HG03342 (cell line): ENCODE results near the gene CBX7.
A peak's percentile ranks its signal among the peaks of the same experiment; 100 is the strongest.

Experiments
- ATAC-seq: cut with Tn5 transposase; IDR thresholded peaks from one replicate; pipeline ENCODE4 v1.9.1; 2021; ENCODE audit warnings: mild to moderate bottlenecking, moderate library complexity; ENCODE audit not compliant: unreplicated experiment

Gene CBX7

DNA sequence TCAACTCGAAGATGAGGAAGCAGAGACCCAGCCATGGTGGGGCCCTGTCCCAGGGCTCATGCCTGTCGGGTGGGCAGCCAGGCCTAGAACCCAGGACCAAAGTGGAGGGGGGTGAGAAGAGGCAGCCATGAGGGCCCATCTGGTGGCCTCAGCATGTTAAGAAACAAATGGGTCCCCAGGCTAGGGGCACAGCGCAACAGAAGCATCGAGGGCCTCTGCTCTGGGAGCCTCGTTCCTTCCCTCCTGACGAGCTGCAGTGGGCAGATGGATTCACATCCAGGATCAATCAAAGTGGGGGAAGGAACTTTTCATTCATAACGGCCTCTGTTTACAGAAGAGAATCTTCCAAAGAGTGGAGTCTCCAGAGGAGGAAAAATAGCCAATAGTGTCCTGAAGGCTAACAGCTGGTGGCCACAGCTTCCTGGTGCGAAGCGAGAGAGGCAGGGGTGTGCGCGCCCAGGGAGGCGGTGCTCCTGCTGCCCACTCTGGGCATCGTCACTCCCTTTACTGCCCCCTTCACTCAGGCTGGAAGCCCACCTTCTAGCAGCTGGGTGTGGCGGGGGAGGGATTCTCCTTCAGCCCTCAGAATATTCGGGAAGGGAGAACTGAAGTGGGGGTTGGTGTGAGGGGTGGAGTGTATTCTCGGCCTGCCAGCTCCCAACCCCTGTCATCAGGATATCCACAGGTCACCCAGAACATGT, 4.3 kb downstream of the CBX7 start:
- no peak for ATAC-seq

DNA sequence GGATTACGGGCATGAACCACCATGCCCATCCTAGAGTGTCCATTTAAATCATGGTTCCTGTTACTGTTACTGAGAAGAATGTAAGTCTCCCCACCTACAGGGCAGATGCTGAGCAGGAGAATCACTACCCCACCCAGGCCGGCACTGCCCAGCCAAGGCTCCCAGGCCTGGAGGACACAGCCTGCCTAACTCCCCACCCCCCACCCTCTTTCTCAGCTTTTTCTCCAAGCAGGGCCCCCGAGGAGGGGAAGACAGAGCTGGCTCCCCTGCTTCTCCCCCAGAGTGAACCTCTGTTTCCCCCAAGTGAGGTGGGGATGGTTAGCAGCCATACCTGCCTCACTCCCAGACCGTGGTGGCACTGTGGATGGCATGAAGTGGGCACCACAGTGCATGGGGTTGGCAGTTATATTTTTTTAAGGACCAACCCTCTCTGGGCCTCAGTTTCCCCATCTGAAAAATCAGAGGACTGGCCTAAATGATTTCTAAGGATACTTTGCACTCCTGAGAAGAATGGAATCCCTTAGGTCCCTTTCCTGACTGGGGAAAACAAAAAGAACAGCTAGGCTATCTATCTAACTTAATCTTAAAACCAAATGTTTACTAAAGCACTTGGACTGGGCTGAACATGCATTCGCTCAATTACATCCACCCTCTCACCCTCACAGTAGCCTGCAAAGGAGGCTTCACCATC, 5.0 kb downstream of the CBX7 start:
- ATAC-seq, result no peak

DNA sequence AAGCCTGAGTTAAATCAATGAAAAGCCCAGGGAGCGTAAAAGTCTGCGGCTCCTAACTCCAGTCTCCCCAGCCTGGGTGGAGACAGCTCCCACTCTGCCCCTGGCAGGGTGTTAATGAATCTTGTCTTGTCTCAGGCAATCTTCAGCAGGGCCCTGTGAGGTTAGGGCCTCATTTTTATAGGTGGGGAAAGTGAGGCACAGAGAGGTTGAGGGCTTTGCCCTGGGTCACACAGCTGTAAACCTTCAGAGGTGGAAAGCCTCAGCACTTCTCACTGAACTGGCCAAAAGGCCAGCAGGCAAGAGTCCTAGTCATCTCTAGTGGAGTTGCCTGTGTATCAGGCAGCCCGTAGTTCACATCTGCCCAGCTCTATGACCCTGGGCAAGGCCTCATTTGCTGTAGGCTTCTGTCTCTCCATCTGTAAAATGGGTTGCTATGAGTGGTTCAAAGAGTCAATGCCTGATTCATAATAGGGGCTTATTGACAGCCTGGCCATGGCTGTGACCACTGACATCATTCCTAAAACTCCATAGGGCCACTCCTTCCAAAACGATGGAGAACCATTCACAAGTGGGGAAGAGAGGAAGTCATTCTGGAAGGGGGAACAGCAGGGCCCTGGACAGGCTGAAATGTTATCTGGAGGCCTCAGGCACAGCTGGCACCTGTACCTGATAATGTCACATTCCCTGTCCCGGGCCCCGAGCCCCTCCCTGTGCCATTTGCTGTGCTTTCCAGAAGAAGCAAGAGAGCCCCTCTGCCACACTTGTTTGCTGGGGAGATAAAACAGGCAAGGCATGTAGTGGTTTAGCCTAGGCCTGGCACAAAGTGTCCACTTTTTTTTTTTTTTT, 6.0 kb downstream of the CBX7 start:
- ATAC-seq, result no peak

DNA sequence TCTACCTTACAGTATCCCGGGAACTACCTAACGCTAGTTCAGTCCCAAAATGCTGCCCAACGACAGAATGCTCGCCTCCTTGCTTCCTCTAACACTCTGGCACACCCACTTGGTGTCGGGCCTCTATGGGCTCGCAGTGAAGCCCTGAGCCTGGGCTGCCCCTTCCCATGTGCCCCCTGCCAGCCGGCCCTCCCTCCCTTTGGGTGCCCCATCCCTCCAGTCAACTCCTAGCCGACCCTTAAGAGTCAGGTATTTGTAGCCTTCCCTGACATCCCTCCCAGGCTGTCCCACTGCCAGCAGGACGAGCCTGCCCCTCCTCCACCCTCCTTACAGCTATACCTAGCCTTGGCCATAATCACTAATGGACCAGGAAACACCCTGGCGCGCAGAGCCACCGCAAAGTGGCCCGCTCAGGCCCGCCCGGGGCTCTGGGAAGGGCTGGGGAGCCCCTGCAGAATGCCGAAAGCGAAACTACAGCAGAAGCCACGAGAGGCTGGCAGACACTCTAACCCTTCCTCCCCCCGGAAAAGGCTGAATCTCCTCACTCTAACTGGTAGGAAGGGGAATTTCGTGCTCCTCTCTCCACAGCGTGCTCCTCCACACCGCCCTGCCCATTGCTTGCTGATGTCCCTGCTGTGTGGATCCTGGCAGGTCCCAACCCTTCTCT, 8.2 kb downstream of the CBX7 start:
- peak; percentile 23 for ATAC-seq

DNA sequence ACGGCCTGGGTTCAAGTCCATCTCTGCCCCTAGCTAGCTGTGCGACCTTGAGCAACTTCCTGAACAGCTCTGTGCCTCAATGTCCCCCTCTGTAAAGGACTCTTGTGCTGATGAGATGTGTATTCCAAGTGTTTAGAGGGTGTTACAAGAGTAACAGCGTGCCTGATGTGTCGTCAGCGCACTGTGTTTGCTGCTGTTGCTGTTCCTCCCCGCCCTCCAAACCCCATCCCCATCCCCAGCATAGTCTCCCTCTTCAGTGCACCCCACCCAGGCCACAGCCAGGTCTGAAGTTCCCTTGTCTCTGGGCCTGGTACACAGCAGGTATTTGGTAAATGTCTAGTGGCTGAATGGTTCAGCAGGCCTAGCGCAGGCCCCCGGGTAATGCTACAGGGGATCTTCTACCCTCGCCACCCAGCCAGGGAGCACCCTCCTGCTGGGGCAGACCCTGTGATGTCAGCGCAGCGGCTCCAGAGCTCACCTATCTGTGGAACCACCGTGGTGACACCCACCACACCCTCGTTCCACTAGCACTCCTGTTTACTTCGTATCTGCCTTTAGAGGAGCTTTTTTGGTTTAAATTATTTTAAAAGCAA, 10.3 kb downstream of the CBX7 start:
- no peak for ATAC-seq

DNA sequence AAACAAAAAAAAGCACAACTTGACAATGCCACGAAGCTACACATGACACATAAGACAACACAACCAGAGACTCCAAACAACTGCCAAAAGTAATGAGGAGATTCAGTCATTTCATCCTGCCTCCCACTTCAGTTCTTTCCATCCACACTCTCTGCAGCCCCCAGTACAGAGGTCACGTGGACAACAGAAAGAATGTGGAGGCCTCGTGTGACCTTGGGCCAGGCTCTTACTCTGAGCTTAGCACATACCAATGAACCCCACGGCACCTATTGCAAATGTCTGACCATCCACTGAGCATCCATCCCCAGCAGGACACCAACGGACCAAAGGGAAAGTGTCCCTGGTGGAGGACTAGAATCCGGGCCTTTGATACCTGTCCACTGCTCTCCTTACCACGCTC, 12.5 kb downstream of the CBX7 start:
- no peak for ATAC-seq

DNA sequence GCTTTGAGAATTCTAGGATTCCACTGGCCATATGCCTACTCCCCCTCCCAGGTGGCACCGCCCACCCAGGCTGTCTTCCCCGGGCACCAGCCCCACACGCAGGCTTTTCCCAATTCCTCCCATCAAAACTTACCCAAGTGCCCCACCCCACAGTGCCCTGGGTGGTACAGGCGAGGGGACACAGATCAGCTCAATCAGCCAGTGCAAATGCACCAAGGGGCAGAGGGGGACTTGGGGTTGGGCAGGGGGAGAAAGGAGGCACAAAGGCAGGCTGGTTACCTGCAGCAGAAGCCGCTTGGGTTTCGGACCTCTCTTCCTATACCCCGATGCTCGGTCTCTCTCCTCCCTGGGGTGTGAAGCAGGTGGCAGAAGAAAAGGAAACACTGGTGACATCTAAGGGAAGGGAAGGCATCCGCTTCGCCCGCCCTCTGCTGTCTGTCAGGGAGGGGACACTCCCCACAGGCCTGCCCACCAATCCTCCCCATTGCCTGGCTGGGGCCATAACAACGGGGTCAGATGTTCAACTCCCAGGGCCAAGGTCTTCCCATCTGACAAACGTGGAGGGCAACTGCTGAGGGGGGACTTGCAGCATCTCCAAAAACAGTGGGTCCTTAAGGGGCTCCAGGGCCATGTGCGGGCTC, 14.0 kb downstream of the CBX7 start:
- no peak for ATAC-seq

DNA sequence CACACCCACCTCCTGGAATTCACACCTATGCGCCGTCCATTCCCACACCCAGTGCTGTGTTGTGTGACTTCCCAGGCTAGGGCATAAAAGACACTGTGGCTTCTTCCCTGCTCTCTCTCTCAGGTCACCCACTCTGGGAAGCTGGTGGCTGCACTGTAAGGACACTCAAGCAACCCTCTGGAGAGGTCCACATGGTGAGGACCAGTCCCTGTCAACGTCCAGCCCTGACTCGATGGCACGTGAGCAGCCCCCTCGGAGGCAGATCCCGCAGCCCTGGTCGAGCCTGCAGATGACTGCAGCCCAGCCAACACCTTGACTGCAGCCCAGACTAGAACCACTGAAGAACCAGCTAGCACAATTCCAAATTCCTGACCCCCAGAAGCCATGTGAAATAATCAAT, 16.2 kb downstream of the CBX7 start:
- ATAC-seq, result no peak

DNA sequence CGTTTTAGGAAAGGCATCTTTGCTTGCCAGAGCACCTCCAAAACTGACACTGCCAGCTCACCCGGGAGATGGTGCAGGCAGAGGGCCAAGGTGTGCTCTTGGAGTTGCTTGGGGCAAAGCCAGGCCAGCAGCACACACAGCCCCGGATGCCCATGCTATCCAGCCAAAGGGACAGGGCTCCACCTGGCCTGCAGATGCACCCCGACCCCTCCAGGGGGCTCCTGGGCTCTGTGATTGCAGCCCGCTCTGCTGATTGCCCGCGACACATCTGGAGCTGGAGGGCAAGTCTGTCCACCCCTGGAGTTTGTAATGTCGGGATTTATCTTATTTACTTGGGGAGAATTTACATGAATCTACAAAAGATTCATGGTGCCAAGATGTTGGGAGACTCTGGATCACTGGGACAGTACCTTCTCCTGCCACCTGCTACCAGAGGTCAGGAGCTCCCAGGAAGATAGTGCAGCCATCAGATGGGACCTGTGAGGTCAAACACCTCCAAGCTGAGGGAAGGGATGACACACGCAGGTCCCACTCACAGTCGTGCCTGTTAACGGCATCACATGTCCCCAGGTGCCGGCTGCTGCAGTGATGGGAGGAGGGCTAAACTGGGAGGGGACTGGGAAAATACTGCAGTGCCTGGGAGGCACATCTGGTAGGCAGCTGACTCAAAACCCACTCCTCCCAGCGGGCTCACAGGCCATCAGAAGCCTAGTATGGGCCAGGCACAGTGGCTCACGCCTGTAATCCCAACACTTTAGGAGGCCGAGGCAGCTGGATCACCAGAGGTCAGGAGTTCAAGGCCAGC, 17.2 kb downstream of the CBX7 start:
- no peak for ATAC-seq

DNA sequence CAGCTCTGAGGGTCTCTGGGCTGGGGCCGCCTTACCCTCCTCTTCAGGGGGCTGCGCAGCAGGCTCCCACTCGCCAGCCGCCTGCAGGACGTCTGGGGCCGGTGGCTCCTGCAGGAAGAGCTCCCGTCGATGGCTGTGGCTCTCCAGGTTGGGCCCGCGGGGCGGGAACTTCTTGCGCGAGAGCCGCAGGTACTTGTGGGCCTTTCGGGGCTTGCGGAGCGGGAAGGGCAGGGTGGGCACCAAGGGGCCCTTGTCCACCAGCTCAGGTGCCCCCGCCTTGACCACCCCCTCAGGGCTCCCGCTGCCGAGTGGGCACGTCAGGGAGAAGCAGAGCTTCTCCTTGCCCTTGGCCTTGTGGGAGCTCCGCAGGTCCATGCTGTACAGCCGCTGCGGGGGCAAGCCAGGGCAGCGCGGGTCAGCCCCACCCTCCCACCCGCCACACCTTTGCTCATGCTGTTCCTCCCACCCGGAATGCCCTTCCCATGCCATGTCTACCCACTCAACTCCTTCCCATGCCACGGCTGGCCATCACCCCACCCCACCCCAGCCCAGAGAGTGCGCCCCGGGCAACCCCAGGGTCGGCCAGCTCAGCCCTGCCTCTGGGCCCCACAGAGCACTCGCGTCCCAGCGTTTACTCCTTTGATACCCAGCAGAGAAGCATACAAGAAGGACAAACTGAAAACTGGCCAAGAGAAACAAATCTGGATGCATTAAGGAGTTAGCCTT, 18.0 kb downstream of the CBX7 start:
- ATAC-seq, result no peak

DNA sequence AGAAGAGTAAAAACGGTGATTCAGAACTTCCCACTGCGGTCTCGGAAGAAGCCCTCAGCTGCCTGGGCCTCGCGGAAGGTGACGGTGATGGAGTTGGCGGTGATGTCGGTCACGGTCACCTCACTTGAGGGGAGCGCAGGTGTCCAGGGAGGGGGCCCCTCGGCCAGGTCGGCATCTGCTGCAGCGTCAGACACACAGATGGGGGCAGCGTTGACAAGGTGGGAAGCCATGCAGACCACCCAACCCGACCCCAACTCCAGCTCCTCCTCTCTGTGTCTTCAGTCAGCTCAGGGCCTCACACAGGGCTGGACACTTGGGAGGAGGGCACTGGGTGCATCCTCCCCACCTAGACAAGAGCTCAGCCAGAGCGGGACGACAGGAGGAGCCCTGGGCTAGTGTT, 18.6 kb downstream of the CBX7 start:
- ATAC-seq, result no peak

DNA sequence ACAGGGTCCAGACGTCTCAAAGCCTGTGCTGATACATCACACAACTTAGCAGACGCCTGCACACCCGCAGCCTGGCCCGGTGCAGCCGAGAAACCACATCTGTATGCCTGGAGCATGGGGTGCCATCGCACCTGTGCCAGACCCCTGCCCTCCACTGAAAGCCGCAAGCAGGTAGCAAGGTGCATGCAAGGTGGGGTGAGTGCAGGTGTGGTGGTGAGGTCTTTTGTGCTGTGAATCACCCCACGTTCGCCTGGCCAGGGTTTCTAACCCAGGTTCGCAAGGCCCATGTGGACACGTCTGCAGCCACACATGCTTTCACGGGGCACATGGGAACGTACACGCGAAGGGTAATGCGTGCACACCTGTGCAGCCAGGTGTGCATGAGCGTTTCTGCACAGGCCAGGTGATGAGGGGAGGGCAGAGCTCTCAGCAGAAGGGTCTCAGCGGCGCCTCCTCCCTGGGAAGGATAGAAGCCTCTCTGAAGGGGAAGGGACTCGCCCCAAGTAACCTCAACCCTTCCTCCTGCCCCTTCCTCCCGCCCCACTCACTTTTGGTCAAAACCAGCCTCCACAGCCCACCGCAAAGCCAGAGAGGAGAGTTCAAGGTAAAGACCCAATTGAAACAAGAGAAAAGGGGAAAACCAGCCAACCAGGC, 19.5 kb downstream of the CBX7 start:
- ATAC-seq, result no peak

DNA sequence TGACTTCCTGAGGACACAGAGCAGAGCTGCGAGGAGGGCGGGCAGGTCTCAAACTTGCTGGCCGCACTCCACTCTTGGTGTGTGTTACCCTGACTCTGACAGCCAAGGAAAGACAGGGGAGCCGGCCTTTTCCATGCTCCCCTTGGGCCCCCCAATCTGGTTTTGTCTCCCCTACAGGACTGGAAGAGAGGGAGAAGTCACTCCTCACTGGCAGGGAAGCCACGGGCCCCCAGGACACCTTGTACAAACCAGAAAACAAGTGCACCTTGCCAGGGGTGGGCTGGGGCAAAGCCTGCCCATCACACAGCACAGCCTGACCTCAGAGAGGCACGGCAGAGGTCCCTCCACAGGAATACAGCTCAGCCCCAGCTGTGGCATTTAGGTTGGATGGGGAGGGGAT, 20.2 kb downstream of the CBX7 start:
- ATAC-seq, result no peak

DNA sequence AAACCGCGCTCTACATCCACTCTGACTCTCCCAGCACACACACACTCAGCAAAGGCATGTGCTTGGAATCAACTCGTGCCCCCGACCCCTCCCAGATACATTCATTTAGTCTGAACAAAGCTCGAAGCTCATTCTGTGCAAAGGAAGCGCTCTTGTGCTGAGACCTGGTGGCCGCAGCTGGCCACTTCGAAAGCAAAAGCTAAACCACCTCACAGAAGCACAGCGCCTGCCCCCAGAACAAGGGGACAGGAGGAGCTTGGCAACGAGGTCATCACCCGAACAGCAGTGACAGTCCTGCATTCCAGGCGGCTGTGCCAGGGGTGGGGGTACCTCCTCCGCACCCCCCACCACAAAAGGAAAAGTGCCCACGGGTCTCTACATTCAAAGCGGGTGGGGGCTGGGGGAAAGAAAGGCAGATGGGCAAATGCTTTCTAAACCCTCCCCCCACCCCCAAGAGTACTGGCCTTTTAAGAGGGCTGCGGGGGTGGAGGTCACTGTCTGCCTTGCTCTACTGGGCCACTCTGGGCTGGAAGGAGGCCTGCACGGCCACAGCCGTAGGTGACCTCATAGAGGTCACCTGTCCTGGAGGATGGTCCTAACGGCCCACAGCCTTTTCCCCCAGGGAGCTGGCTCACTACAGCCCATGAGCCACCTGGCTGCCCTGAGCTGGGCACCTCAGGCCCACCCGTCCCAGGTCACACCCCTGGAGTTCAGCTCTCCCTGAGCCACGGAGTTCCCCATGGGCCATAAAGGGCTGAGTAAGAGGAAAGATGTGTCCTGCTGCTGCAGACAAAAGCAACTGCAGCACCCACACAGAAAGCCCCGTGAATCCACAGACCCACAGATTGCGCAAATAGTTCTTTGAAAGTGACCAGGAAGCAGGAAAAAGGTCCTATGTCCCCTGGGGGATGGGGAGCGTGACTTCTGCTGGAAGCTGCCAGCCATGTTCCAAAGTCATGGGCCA, 21.3 kb downstream of the CBX7 start:
- no peak for ATAC-seq

DNA sequence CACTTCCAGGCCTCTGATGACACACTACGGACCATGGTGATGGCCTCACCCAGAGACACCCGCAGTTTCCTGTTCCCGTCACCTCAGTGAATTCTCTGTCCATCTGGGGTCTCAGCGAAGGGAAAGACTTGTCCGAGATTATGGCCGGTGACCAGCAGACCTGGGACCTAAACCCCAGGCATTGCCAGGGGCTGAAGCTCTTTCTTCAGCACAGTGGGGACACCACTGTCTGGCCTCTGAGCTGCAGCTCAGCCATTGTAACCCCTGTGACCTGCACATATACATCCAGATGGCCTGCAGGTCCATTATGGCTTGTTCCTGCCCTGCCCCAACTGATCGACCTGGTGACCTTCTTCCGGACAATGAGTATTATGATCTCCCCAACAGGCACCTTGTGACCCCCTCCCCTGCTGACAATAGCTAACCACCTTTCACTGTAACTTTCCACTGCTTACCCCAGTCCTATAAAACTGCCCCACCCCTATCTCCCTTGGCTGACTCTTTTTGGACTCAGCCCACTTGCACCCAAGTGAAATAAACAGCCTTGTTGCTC, 22.3 kb downstream of the CBX7 start:
- ATAC-seq, result no peak

DNA sequence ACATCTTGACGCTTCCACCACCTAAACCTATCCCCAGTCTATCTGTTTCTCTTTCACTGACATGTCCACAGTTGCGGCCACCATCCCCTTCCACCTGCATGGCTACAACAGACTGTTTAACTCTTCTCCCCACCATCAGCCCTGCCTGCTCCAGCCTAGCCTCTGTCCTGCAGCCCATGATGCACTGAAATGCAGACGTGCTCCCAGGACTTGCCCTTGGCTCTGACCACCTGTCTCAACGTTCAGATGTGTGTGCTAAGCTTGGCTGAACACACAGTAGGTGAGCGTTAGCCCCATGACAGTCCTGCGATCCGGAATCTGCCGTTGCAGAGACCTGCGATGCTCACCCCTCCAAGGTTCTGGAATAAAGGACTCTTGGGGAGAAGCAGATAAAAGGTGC, 22.7 kb downstream of the CBX7 start:
- ATAC-seq, result no peak

DNA sequence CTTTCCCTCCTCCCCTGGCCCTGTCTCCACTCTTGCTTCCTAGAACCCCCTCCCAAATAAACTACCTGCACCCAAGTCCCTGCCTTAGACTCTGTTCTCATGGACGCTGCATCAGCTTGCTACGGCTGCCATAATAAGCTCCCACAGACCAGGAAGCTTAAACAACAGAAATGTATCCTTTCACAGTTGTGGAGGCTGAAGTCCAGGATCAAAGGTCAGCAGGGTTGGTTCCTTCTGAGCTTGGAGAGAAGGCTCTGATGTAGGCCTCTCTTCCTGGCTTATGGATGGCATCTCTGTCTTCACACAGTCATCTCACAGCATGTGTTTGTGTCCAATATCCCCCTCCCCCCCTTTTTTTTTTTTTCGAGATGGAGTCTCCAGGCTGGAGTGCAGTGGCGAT, 23.4 kb downstream of the CBX7 start:
- no peak for ATAC-seq
